Fibroblast of mammary gland (primary cell): ENCODE measurements around the gene FAM107A.

Experiments used
- DNase-seq: peaks from one replicate; pipeline ENCODE4 v3.0.0-alpha.2; 2010; ENCODE audit warnings: low read depth
- H3K4me3 ChIP-seq: 2 replicates; pipeline ENCODE4 v1.5.1; 2011; ENCODE audit warnings: low read depth, mild to moderate bottlenecking, low read length, moderate library complexity; ENCODE audit not compliant: control insufficient read depth
- TF ChIP-seq, protein P1 (sequence below): conservative IDR thresholded peaks from 2 replicates; pipeline ENCODE4 v1.5.1; 2011; ENCODE audit warnings: low read depth, low read length, inconsistent platforms; ENCODE audit not compliant: control insufficient read depth, insufficient read depth

FAM107A gene

DNA sequence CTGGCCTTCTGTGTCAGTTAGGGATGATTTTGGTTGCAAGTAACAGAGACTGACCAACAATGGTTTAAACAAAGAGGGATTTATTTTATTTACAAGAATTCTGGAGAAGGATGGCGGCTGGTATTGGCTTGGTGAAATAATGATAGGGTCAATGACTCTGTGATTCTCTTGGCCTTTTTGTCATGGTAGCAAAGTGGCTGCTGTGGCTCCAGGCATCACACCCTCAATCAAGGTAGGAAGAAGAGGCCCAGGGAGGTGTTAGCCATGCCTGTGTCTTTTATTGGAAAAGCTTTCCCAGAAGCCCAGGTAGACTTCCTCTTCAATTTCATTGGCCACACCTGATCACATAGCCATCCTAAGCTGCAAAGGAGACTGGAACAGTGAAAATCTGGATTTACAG, 13.1 kb downstream of the FAM107A start:
- TF ChIP-seq, protein P1, sequence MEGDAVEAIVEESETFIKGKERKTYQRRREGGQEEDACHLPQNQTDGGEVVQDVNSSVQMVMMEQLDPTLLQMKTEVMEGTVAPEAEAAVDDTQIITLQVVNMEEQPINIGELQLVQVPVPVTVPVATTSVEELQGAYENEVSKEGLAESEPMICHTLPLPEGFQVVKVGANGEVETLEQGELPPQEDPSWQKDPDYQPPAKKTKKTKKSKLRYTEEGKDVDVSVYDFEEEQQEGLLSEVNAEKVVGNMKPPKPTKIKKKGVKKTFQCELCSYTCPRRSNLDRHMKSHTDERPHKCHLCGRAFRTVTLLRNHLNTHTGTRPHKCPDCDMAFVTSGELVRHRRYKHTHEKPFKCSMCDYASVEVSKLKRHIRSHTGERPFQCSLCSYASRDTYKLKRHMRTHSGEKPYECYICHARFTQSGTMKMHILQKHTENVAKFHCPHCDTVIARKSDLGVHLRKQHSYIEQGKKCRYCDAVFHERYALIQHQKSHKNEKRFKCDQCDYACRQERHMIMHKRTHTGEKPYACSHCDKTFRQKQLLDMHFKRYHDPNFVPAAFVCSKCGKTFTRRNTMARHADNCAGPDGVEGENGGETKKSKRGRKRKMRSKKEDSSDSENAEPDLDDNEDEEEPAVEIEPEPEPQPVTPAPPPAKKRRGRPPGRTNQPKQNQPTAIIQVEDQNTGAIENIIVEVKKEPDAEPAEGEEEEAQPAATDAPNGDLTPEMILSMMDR: no peak
- DNase-seq: no peak

DNA sequence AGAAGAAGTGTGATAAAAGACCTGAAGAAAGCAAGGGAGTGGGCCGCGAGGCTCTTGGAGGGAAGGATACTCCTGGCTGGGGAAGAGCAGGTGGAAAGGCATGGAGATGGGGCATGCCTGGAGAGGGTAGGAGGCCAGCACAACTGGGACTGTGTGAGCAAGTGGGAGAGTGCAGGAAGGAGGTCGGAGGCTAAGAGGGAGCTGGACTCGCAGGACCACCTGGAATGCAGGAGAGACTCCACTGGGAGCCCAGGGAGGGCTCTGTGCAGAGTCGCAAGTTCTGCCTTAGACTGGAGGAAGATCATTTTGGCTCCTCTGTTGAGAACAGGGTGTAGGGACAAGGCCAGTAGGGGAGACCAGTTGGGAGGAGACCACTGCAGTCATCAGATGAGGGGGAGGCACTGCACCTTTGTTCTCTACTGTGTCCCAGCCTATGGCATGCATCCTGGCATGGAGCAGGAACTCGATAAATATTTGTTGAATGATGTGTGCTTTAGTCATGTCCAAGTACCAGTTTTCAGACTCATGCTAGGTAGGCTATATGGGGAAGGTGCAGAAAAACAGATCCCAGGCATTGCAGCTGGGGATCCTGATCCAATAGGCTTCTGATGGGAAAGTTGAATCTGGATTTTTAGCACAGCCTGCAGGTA, 13.7 kb downstream of the FAM107A start:
- no peak for DNase-seq
- H3K4me3 ChIP-seq: no peak overlapping the region
- TF ChIP-seq, protein P1: no peak

More for the DNA sequence above, 13.1 kb downstream of the FAM107A start:
- H3K4me3 ChIP-seq: no peak overlapping the region

DNA sequence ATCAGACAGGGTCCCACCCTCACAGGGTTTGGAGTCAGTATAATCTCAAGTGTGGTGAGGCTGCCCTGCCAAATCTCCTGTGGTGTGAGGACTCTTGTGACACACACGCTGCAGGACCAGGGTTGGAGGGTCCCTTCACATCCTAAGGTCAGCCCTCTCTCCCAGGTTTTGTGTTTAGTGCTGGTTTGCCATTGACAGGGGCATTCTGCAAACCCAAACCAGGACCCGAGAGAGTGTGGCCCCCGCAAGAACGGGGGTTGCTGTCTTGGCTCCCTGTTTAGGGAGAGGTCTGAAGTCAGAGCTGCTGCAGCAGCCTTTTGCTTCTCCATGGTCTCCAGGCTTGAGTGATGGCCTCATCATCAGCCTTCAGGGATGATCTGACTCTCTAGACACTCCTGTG, 14.7 kb downstream of the FAM107A start:
- TF ChIP-seq, protein P1: no peak
- no peak for DNase-seq
- no peak overlapping the region for H3K4me3 ChIP-seq

DNA sequence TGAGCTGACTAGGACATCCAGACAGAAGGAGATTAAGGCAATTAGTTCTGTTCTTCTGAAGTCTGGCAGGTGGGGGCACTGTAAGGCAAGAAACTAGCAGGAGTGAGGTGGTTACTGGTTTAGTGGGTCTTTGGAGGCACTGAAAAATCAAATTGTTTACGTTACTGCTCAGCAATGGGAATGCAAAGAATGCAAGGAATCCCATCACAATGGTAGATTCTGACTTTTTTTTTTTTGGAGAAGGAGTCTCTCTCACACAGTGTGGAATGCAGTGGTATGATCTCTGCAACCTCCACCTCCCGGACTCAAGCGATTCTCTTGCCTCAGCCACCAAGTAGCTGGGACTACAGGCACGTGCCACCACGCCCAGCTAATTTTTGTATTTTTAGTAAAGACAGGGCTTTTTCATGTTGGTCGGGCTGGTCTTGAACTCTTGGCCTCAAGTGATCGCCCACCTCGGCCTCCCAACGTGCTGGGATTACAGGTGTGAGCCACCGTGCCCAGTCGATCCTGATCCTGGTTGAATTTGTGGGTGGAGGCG, 16.4 kb downstream of the FAM107A start:
- peak; percentile 80 for DNase-seq
- H3K4me3 ChIP-seq: no peak overlapping the region
- TF ChIP-seq, protein P1: peak; percentile 55

DNA sequence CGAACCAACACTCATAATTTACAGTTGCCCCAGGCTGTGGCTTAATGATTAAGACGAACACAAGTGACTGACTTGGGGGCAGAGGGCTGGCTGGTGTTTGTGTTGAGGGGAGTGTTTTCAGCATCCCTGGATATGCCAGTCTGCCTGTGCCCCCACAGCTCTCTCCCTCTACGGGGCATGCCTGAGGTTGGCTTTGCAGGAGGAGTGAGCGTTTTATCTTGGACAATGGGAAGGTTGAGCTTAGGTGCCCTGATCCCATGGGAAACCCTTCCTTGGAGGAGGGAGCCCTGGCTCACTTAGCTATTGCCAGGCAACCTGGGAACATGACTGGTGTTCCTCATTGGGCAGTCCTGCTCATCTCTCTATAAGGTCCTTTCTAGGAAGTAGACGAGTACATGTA, 17.6 kb downstream of the FAM107A start:
- no peak for DNase-seq
- TF ChIP-seq, protein P1: no peak
- H3K4me3 ChIP-seq: no peak overlapping the region

DNA sequence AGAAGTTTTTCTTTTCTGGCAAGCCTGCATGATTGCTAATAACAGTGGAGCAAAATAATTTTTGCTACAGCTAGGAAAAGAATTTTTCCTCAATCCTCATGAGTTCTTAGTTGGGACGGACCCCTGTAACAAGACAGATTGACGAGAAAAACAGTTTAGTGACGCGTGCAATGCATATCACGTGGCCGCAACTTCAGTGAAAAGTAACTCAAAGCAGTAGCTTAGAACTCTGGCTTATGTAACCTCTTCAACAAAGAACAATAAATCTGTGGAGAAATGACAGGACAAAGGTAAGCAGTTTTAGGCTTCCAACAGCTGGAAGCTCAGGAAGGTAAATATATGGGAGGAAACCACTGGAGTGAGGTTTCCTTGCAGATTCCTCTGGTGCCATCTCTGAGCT, 19.7 kb downstream of the FAM107A start:
- no peak for DNase-seq
- H3K4me3 ChIP-seq: no peak overlapping the region
- TF ChIP-seq, protein P1: no peak
